ENCODE data around the gene MSRB1. TPM values are rescaled to one million over a fixed set of nuclear protein-coding genes. Genes with fewer than 3 reads are reported as not detected.

The MSRB1 gene
- polyA plus RNA-seq, 1 experiment: 23.1 TPM

DNA sequence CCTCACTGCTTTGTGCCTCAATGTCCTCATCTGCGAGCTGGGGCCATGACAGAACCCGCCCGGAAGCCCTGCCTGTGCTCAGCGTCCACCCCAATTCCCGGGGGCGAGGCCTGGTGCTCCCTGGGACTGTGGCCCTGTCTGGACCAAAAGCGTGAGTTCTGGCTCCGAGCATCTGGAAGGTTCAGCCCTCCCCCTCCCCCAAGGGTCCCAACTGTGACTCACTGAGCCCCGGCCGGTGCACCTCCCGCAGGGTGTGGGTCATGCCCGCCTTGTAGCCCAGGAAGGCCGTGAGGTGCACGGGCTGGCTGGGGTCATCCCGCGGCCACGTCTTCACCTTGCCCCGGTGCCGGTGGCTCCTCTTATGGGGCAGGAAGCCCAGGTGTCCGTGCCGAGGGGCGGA, 10.7 kb upstream of the MSRB1 start:
- Histone ChIP-seq H3K27me3 (ENCODE audit: control insufficient read depth, insufficient read depth, low read length) (no peaks in the 10 kb centered on the region), H3K4me3 (ENCODE audit: low read depth, low read length) (no peak overlapping the region), H3K27ac (ENCODE audit: low read depth, low read length) (no peak overlapping the region), H3K9me3 (ENCODE audit: control insufficient read depth, insufficient read depth, low read length) (peaks cover 3% of the 10 kb centered on the region; the same call in 1 of the 2 replicates)
- ChIA-PET POLR2A (interaction anchor here (1.1 kb wide), 1 partner anchor 11 kb away, joined by 4 read pairs; the partner anchor contains the start of gene RPS2), CTCF (no interaction called here)
- DNase-seq (ENCODE audit: low read depth, low spot score): no peak
- no peak for TF ChIP-seq CTCF (IDR thresholded peaks at IDR 0.05; ENCODE audit: low read depth, low read length)

DNA sequence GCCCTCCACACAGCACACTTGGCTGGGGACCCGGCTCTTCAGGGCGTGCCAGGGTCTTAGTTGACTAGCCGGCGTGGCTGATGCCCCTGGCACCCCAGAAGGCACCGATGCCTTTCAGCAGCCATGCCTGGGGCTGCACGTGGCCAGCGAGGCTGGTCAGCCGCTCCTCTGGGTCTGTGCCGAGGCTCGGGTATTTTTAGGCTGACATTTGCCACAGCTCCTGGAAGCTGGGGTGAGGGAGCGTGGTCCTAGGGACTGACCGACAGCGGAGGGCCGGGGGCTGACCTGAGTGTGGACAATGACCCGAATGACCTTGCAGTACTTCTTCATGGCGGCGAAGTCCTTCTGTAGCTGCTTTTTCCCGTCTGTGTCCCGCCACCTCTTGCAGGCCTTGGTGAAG, 7.6 kb upstream of the MSRB1 start:
- no peak for DNase-seq (ENCODE audit: low read depth, low spot score)
- Histone ChIP-seq H3K9me3 (ENCODE audit: control insufficient read depth, insufficient read depth, low read length) (no peaks in the 10 kb centered on the region; the same call in 1 of the 2 replicates), H3K27me3 (ENCODE audit: control insufficient read depth, insufficient read depth, low read length) (no peaks in the 10 kb centered on the region), H3K27ac (ENCODE audit: low read depth, low read length) (no peak overlapping the region), H3K4me3 (ENCODE audit: low read depth, low read length) (no peak overlapping the region)
- ChIA-PET CTCF (no interaction called here), POLR2A (interaction anchor here (2.1 kb wide), 1 partner anchor 14 kb away, joined by 7 read pairs; the partner anchor contains the start of gene RPS2)
- TF ChIP-seq CTCF (IDR thresholded peaks at IDR 0.05; ENCODE audit: low read depth, low read length): no peak

GRCh38 chr16:1950047-1950446, 7.0 kb upstream of the MSRB1 start:
- no peak overlapping the region for H3K27ac ChIP-seq (ENCODE audit: low read depth, low read length)
- no peaks in the 10 kb centered on the region for H3K27me3 ChIP-seq (ENCODE audit: control insufficient read depth, insufficient read depth, low read length)
- no peaks in the 10 kb centered on the region; the same call in 1 of the 2 replicates for H3K9me3 ChIP-seq (ENCODE audit: control insufficient read depth, insufficient read depth, low read length)
- no peak overlapping the region for H3K4me3 ChIP-seq (ENCODE audit: low read depth, low read length)
- no peak for DNase-seq (ENCODE audit: low read depth, low spot score)
- POLR2A ChIA-PET: interaction anchor here (2.1 kb wide), 1 partner anchor 15 kb away, joined by 7 read pairs; the partner anchor contains the start of gene RPS2
- no peak for TF ChIP-seq CTCF (IDR thresholded peaks at IDR 0.05; ENCODE audit: low read depth, low read length)
- CTCF ChIA-PET: no interaction called here

DNA sequence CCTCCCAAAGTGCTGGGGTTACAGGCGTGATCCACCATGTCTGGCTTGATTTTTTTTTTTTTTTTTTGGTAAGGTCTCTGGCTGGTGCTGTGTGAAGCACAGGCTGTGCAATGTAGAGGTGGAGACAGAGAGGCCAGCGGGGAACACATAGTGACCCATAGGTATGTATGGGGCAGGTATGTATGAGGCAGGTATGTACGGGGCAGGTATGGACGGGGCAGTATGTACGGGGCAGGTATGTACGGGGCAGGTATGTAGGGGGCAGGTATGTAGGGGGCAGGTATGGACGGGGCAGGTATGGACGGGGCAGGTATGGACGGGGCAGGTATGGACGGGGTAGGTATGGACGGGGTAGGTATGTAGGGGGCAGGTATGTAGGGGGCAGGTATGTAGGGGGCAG, 6.5 kb upstream of the MSRB1 start:
- POLR2A ChIA-PET: interaction anchor here (0.6 kb wide), 1 partner anchor 11 kb away, joined by 9 read pairs; no protein-coding TSS in a partner anchor
- H3K27ac ChIP-seq (ENCODE audit: low read depth, low read length): no peak overlapping the region
- no peaks in the 10 kb centered on the region for H3K27me3 ChIP-seq (ENCODE audit: control insufficient read depth, insufficient read depth, low read length)
- DNase-seq (ENCODE audit: low read depth, low spot score): no peak
- CTCF ChIA-PET: no interaction called here
- no peak overlapping the region for H3K4me3 ChIP-seq (ENCODE audit: low read depth, low read length)
- no peaks in the 10 kb centered on the region; the same call in 1 of the 2 replicates for H3K9me3 ChIP-seq (ENCODE audit: control insufficient read depth, insufficient read depth, low read length)
- TF ChIP-seq CTCF (IDR thresholded peaks at IDR 0.05; ENCODE audit: low read depth, low read length): no peak

GRCh38 chr16:1947369-1947670, 4.3 kb upstream of the MSRB1 start:
- H3K27ac ChIP-seq (ENCODE audit: low read depth, low read length): no peak overlapping the region
- ChIA-PET POLR2A (interaction anchor here (0.6 to 1.1 kb wide), 2 partner anchors 18 to 120 kb away, joined by 3 to 5 read pairs; partner anchors contain the start of gene RPS2), CTCF (no interaction called here)
- no peaks in the 10 kb centered on the region; the same call in 1 of the 2 replicates for H3K9me3 ChIP-seq (ENCODE audit: control insufficient read depth, insufficient read depth, low read length)
- no peak for DNase-seq (ENCODE audit: low read depth, low spot score)
- no peaks in the 10 kb centered on the region for H3K27me3 ChIP-seq (ENCODE audit: control insufficient read depth, insufficient read depth, low read length)
- TF ChIP-seq CTCF (IDR thresholded peaks at IDR 0.05; ENCODE audit: low read depth, low read length): no peak
- no peak overlapping the region for H3K4me3 ChIP-seq (ENCODE audit: low read depth, low read length)
